ENCODE data around the gene GORASP1.

Gene GORASP1

GRCh38 chr3:39153977-39154279, 46.5 kb upstream of the GORASP1 start (continued):
- TF ChIP-seq KLF16 (tag by site-specific recombination; IDR thresholded peaks at IDR 0.05), result no peak
- no peak for TF ChIP-seq ZNF391 (tag by site-specific recombination; IDR thresholded peaks at IDR 0.05; ENCODE audit: borderline replicate concordance, low read depth)
- TF ChIP-seq ZNF202 (tag by site-specific recombination; IDR thresholded peaks at IDR 0.05; ENCODE audit: borderline replicate concordance), result no peak

- peaks cover 0 to 12% of the 10 kb centered on the region in 2 experiments; a peak in 1 of 3 replicates for H3K36me3 ChIP-seq (ENCODE audit: control insufficient read depth in 2 of 2, insufficient read depth in 1 of 2, low read length in 2 of 2)
- H3K9me3 ChIP-seq (ENCODE audit: control insufficient read depth, insufficient read depth, low read depth, low read length), result no peaks in the 10 kb centered on the region
- H3K4me1 ChIP-seq (ENCODE audit: control insufficient read depth, insufficient read depth, low read length), result peaks cover 17% of the 10 kb centered on the region
- ChIA-PET CTCF (interaction anchor here (0.8 to 2.4 kb wide), 5 partner anchors 24 to 137 kb away, joined by 3 to 11 read pairs (median 3); no protein-coding TSS in a partner anchor), POLR2A (interaction anchor here (0.8 to 1.6 kb wide), 2 partner anchors 26 to 43 kb away, joined by 3 to 5 read pairs; no protein-coding TSS in a partner anchor)
- H3K4me3 ChIP-seq (ENCODE audit: low read depth, low read length), result peak overlapping the region; percentile 86
- H3K27ac ChIP-seq (ENCODE audit: extremely low read depth, low read depth, low read length), result peak overlapping the region; percentile 69
- TF ChIP-seq ZNF639 (tag by site-specific recombination; IDR thresholded peaks at IDR 0.05) (peak; percentile 20; the same call in 1 of the 2 replicates), ZNF350 (tag by site-specific recombination; IDR thresholded peaks at IDR 0.05) (no peak), ZNF645 (tag by site-specific recombination; IDR thresholded peaks at IDR 0.05) (no peak), ZNF488 (tag by site-specific recombination; IDR thresholded peaks at IDR 0.05) (no peak), ZSCAN4 (tag by site-specific recombination; IDR thresholded peaks at IDR 0.05) (no peak), ZNF791 (tag by site-specific recombination; IDR thresholded peaks at IDR 0.05) (no peak), ZNF24 (tag by site-specific recombination; IDR thresholded peaks at IDR 0.05) (no peak), ZNF544 (tag by site-specific recombination; IDR thresholded peaks at IDR 0.05) (no peak), ZIC2 (tag by site-specific recombination; IDR thresholded peaks at IDR 0.05) (no peak; the same call in 1 of the 2 replicates), PRDM10 (tag by site-specific recombination; IDR thresholded peaks at IDR 0.05) (peak; percentile 13; the same call in 1 of the 2 replicates), ZNF707 (tag by site-specific recombination; IDR thresholded peaks at IDR 0.05) (no peak), ZNF747 (tag by site-specific recombination; IDR thresholded peaks at IDR 0.05) (no peak), KLF9 (tag by site-specific recombination; IDR thresholded peaks at IDR 0.05; ENCODE audit: low read depth) (peak; percentile 50; the same call in 1 of the 2 replicates), TSHZ1 (tag by site-specific recombination; IDR thresholded peaks at IDR 0.05; ENCODE audit: borderline replicate concordance) (no peak; the same call in 1 of the 2 replicates)
Measured at GRCh38 chr3:39150803-39151631, 43.6 kb upstream of the GORASP1 start.
